ENCODE data around the gene MPHOSPH10. TPM values are rescaled to one million over a fixed set of nuclear protein-coding genes. Genes with fewer than 3 reads are reported as not detected.
"Not testable (repeated sequence)": the region's sequence is repeated elsewhere in the genome, so short reads cannot be mapped to it uniquely, and the experiment has no call there.

MPHOSPH10 gene
- total and polyA plus RNA-seq, 2 donors = 26.3 to 42.2 TPM

DNA sequence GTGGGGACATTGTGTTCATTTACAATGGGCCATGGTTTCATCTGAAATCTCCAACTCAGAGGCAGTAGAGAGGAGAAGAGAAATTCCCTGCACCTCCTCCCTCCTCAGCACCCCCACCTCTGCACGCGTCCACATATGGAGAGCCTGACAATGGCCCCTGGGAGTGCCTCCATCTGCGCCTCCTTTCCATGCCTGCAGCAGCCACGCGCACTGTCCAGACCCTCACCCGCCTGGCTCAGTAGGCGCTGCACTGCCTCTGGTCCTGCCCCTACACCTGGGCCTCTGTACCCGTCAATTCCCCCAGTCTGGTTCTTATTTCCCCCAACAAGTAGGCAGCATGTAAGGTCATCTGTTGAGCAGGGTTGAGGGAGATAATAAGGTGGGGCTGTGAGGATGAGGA is 23.8 kb downstream of the MPHOSPH10 start:
- Histone ChIP-seq H3K4me1 (ENCODE audit: control insufficient read depth in 2 of 2, insufficient read depth in 2 of 2, low read length in 2 of 2) (no peaks in the 10 kb centered on the region), H3K4me3 (ENCODE audit: low read length in 2 of 2) (no peak overlapping the region), H3K27me3 (ENCODE audit: control insufficient read depth in 2 of 2, insufficient read depth in 1 of 2, low read length in 1 of 2) (peaks cover 0 to 12% of the 10 kb centered on the region in 2 donors), H3K9me3 (ENCODE audit: control insufficient read depth in 2 of 2, insufficient read depth in 1 of 2, low read length in 1 of 2) (no peaks in the 10 kb centered on the region), H3K36me3 (ENCODE audit: control insufficient read depth in 2 of 2, insufficient read depth in 2 of 2, low read length in 1 of 2) (peaks cover 8% of the 10 kb centered on the region in 2 donors), H3K27ac (ENCODE audit: low read depth in 1 of 2, low read length in 1 of 2) (no peak overlapping the region)
- WGBS = 90% methylated on average over 8 of the region's 8 CpGs
- DNase-seq (ENCODE audit: low read depth in 6 of 9, low spot score in 9 of 9) = no peak

DNA sequence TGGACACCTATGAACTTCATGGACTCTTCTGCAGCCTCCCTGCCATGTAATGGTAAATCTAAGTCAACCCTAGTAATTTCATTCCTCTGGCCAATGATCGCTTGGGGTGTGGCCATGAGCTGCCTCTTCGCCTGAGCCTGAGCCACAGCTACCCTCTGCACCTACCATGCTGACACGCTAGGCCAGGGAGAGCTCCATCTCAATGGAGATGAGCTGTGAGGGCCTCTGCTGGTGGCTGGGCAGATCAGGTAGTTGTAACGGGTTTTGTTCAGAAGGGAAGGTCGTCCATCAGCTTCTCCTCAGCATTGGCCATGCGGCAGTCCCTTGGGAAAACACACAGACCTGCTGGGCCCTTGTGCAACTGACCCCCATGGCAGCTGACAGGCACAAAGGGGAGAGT is 24.4 kb downstream of the MPHOSPH10 start:
- Histone ChIP-seq H3K36me3 (ENCODE audit: control insufficient read depth in 2 of 2, insufficient read depth in 2 of 2, low read length in 1 of 2) (peaks cover 6% of the 10 kb centered on the region in 2 donors), H3K4me1 (ENCODE audit: control insufficient read depth in 2 of 2, insufficient read depth in 2 of 2, low read length in 2 of 2) (no peaks in the 10 kb centered on the region), H3K9me3 (ENCODE audit: control insufficient read depth in 2 of 2, insufficient read depth in 1 of 2, low read length in 1 of 2) (no peaks in the 10 kb centered on the region), H3K27ac (ENCODE audit: low read depth in 1 of 2, low read length in 1 of 2) (no peak overlapping the region), H3K4me3 (ENCODE audit: low read length in 2 of 2) (no peak overlapping the region), H3K27me3 (ENCODE audit: control insufficient read depth in 2 of 2, insufficient read depth in 1 of 2, low read length in 1 of 2) (peaks cover 0 to 12% of the 10 kb centered on the region in 2 donors)
- no peak for DNase-seq (ENCODE audit: low read depth in 6 of 9, low spot score in 9 of 9)
- WGBS = 69% methylated on average over 6 of the region's 6 CpGs

DNA sequence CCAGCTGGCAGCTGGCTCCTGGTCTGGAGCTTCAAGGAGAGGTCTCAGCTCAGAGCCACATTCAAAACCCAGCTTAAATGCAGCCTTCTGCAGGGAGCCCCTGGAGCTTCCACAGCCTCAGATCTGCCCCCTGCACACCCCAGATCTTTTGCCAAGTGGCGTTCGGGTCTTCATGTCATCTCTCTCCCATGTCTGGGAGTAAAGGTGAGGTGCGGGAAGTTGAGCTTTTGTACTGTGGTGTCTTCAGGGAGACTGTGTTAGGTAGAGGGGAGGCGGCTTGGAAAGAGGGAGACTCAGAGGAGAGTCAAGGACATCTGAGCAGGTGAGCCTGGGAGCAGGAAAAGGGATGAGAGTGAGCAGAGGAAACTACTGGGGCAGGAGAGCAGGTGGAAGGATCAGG is 25.4 kb downstream of the MPHOSPH10 start:
- no peak overlapping the region for H3K27ac ChIP-seq (ENCODE audit: low read depth in 1 of 2, low read length in 1 of 2)
- no peaks in the 10 kb centered on the region for H3K36me3 ChIP-seq (ENCODE audit: control insufficient read depth in 2 of 2, insufficient read depth in 2 of 2, low read length in 1 of 2)
- H3K27me3 ChIP-seq (ENCODE audit: control insufficient read depth in 2 of 2, insufficient read depth in 1 of 2, low read length in 1 of 2) = peaks cover 0 to 12% of the 10 kb centered on the region in 2 donors
- no peaks in the 10 kb centered on the region for H3K9me3 ChIP-seq (ENCODE audit: control insufficient read depth in 2 of 2, insufficient read depth in 1 of 2, low read length in 1 of 2)
- DNase-seq (ENCODE audit: low read depth in 6 of 9, low spot score in 9 of 9) = no peak
- no peak overlapping the region for H3K4me3 ChIP-seq (ENCODE audit: low read length in 2 of 2)
- 96% methylated on average over 4 of the region's 4 CpGs for WGBS
- no peaks in the 10 kb centered on the region for H3K4me1 ChIP-seq (ENCODE audit: control insufficient read depth in 2 of 2, insufficient read depth in 2 of 2, low read length in 2 of 2)

DNA sequence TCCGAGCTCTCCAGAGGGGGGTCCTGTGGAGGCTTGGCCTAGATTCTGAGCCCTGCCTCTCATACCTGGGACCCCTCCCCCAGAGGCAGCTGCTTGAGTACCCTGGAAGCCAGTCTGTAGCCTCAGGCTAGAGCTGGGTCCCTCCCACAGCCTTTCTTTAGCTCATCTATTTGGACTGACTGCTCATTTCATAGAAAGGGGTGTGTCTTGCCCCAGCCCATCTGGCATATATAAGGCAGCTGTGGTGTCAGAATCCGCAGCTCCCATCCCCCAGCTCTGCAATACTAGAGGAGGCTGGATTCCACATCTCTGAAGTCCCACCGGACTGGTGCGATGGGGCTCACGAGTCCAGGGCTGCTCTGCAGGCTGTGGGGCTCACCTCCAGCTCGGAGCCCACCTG is 26.1 kb downstream of the MPHOSPH10 start:
- DNase-seq (ENCODE audit: low read depth in 6 of 9, low spot score in 9 of 9) = no peak
- WGBS = 81% methylated on average over 6 of the region's 6 CpGs

DNA sequence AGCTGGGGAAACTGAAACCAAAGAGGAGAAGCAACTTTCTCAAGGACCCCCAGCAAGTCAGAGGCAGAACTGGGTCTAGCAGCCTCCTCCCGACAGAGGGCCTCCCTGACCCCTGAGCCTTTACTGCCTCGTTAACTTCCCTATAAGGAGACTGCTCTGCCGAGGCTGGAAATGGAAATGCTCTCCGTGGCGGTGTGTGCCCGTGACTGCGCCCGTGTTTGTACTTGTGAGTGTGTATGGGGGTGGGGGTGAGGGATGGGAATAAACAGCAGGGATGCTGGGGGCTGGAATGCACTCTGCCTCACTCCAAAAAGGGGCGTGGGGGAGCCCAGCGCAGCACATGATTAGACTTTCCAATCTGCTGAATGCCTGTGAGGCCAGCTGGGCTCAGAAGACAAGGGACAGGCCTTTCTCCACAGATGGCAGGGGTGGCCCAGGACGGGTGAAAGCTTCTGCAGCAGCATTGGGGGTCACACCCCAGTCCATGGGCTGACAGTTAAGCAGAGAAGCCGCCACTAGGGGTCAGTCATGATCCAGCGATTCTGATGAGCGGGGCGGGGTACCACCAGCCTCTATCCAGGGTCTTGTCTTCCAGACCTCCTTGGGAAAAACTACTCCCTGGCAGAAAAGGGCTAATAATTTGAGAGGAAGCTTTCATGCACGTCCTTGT is 26.8 kb downstream of the MPHOSPH10 start:
- WGBS = 13% methylated on average over 16 of the region's 16 CpGs
- H3K4me1 ChIP-seq (ENCODE audit: control insufficient read depth in 2 of 2, insufficient read depth in 2 of 2, low read length in 2 of 2) = no peaks in the 10 kb centered on the region
- no peaks in the 10 kb centered on the region for H3K9me3 ChIP-seq (ENCODE audit: control insufficient read depth in 2 of 2, insufficient read depth in 1 of 2, low read length in 1 of 2)
- DNase-seq (ENCODE audit: low read depth in 6 of 9, low spot score in 9 of 9) = peak; percentile 20 to 70 (median 40)
- no peak overlapping the region for H3K4me3 ChIP-seq (ENCODE audit: low read length in 2 of 2)
- H3K27me3 ChIP-seq (ENCODE audit: control insufficient read depth in 2 of 2, insufficient read depth in 1 of 2, low read length in 1 of 2) = peaks cover 0 to 12% of the 10 kb centered on the region in 2 donors
- no peaks in the 10 kb centered on the region for H3K36me3 ChIP-seq (ENCODE audit: control insufficient read depth in 2 of 2, insufficient read depth in 2 of 2, low read length in 1 of 2)
- no peak overlapping the region for H3K27ac ChIP-seq (ENCODE audit: low read depth in 1 of 2, low read length in 1 of 2)

More for the DNA sequence above, 26.1 kb downstream of the MPHOSPH10 start:
- Histone ChIP-seq H3K27me3 (ENCODE audit: control insufficient read depth in 2 of 2, insufficient read depth in 1 of 2, low read length in 1 of 2) (peaks cover 0 to 12% of the 10 kb centered on the region in 2 donors), H3K27ac (ENCODE audit: low read depth in 1 of 2, low read length in 1 of 2) (no peak overlapping the region), H3K36me3 (ENCODE audit: control insufficient read depth in 2 of 2, insufficient read depth in 2 of 2, low read length in 1 of 2) (no peaks in the 10 kb centered on the region), H3K9me3 (ENCODE audit: control insufficient read depth in 2 of 2, insufficient read depth in 1 of 2, low read length in 1 of 2) (no peaks in the 10 kb centered on the region), H3K4me3 (ENCODE audit: low read length in 2 of 2) (no peak overlapping the region), H3K4me1 (ENCODE audit: control insufficient read depth in 2 of 2, insufficient read depth in 2 of 2, low read length in 2 of 2) (no peaks in the 10 kb centered on the region)

DNA sequence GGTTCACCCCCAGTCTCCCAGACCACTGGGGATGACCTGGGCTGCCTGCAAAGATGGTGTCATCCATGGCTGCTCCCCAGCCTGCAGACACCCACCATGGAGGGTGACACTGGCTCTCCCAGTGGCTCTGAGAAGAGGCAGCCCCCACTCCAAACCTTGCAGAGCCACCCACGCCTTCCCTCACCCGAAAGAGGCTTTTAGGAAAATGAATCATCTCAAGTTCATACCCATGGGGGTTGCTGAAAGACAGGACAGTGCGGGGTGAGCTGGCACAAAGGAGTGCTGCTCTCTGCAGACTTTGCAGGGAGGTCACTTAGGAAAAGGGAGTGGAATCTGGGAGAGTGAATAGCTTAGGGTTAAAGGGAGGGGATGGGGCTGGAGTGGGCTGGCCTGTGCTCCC is 36.4 kb downstream of the MPHOSPH10 start:
- no peaks in the 10 kb centered on the region for H3K36me3 ChIP-seq (ENCODE audit: control insufficient read depth in 2 of 2, insufficient read depth in 2 of 2, low read length in 1 of 2)
- no peak for DNase-seq (ENCODE audit: low read depth in 6 of 9, low spot score in 9 of 9)
- WGBS = 91% methylated on average over 3 of the region's 3 CpGs
- no peaks in the 10 kb centered on the region for H3K4me1 ChIP-seq (ENCODE audit: control insufficient read depth in 2 of 2, insufficient read depth in 2 of 2, low read length in 2 of 2)
- H3K27me3 ChIP-seq (ENCODE audit: control insufficient read depth in 2 of 2, insufficient read depth in 1 of 2, low read length in 1 of 2) = no peaks in the 10 kb centered on the region
- no peaks in the 10 kb centered on the region for H3K9me3 ChIP-seq (ENCODE audit: control insufficient read depth in 2 of 2, insufficient read depth in 1 of 2, low read length in 1 of 2)
- no peak overlapping the region for H3K27ac ChIP-seq (ENCODE audit: low read depth in 1 of 2, low read length in 1 of 2)
- H3K4me3 ChIP-seq (ENCODE audit: low read length in 2 of 2) = no peak overlapping the region

DNA sequence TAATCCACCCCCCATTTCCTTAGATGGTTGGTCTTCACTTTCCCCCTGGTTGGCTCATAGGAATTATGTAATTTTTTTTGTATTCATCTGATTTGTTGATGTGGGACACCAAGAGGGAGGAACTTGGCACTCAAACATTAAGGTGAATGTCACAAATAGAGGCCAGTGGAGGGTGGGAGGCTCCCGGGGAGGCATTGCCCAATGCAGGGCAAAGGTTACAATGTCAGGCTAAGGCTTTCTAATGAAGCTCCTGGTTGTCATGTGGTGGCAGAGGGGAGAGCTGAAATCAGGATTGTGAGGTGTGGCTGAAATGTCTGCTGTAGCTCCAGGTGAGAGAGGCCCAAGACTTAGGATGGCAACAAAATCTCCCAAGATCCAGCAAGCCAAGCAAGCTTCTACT is 42.7 kb downstream of the MPHOSPH10 start:
- Histone ChIP-seq H3K27me3 (ENCODE audit: control insufficient read depth in 2 of 2, insufficient read depth in 1 of 2, low read length in 1 of 2) (no peaks in the 10 kb centered on the region), H3K4me3 (ENCODE audit: low read length in 2 of 2) (no peak overlapping the region), H3K9me3 (ENCODE audit: control insufficient read depth in 2 of 2, insufficient read depth in 1 of 2, low read length in 1 of 2) (no peaks in the 10 kb centered on the region), H3K27ac (ENCODE audit: low read depth in 1 of 2, low read length in 1 of 2) (no peak overlapping the region), H3K36me3 (ENCODE audit: control insufficient read depth in 2 of 2, insufficient read depth in 2 of 2, low read length in 1 of 2) (no peaks in the 10 kb centered on the region), H3K4me1 (ENCODE audit: control insufficient read depth in 2 of 2, insufficient read depth in 2 of 2, low read length in 2 of 2) (peaks cover 0 to 4% of the 10 kb centered on the region in 2 donors)
- 95% methylated on average over 1 of the region's 1 CpG for WGBS
- DNase-seq (ENCODE audit: low read depth in 6 of 9, low spot score in 9 of 9) = no peak

DNA sequence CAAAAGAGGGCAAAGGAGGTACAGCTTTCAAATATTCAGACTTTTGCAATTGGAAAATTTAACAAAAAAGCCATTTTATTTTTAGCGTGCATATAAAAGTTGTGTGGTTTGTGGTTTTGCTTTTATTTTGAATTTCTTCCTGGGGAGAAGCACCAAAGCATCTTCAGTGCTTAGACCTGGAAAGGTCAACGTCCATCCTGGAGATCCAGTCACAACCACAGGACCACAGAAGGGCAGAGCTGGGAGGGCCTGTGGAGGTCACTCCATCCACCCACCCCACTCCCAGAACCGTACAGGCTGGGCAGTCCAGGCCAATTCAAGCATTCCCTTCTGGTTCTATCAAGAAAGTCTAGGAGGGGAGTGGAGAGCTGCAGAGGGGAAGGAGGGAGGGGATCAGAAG is 43.8 kb downstream of the MPHOSPH10 start:
- H3K36me3 ChIP-seq (ENCODE audit: control insufficient read depth in 2 of 2, insufficient read depth in 2 of 2, low read length in 1 of 2) = no peaks in the 10 kb centered on the region
- H3K9me3 ChIP-seq (ENCODE audit: control insufficient read depth in 2 of 2, insufficient read depth in 1 of 2, low read length in 1 of 2) = no peaks in the 10 kb centered on the region
- no peak overlapping the region for H3K27ac ChIP-seq (ENCODE audit: low read depth in 1 of 2, low read length in 1 of 2)
- DNase-seq (ENCODE audit: low read depth in 6 of 9, low spot score in 9 of 9) = no peak
- H3K4me3 ChIP-seq (ENCODE audit: low read length in 2 of 2) = no peak overlapping the region
- no peaks in the 10 kb centered on the region for H3K27me3 ChIP-seq (ENCODE audit: control insufficient read depth in 2 of 2, insufficient read depth in 1 of 2, low read length in 1 of 2)
- peaks cover 0 to 4% of the 10 kb centered on the region in 2 donors for H3K4me1 ChIP-seq (ENCODE audit: control insufficient read depth in 2 of 2, insufficient read depth in 2 of 2, low read length in 2 of 2)
- WGBS = 27% methylated on average over 3 of the region's 3 CpGs

DNA sequence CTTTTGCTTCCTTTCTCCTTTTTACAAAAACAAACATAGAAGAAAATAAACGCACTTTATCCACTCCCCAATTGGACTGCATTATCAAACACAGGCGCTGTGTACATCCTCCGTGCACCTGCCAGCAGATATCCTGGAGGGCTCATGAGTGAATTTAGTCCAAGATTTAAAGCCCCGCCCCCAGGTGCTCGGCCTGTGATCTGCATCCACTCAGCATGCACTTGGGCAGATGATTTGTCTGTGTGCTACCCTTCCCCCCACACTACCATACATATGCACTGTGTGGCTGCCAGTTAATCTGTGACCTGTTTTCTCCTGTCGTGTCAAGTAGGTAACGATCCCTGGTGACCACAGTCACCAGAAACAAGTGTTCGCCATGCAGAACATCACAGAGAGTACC is 48.4 kb downstream of the MPHOSPH10 start:
- WGBS = 97% methylated on average over 8 of the region's 8 CpGs
- not testable (repeated sequence) for H3K4me3 ChIP-seq (ENCODE audit: low read length in 2 of 2); H3K36me3 ChIP-seq (ENCODE audit: control insufficient read depth in 2 of 2, insufficient read depth in 2 of 2, low read length in 1 of 2); DNase-seq (ENCODE audit: low read depth in 6 of 9, low spot score in 9 of 9); H3K4me1 ChIP-seq (ENCODE audit: control insufficient read depth in 2 of 2, insufficient read depth in 2 of 2, low read length in 2 of 2); H3K27me3 ChIP-seq (ENCODE audit: control insufficient read depth in 2 of 2, insufficient read depth in 1 of 2, low read length in 1 of 2); H3K9me3 ChIP-seq (ENCODE audit: control insufficient read depth in 2 of 2, insufficient read depth in 1 of 2, low read length in 1 of 2); H3K27ac ChIP-seq (ENCODE audit: low read depth in 1 of 2, low read length in 1 of 2)
